Gastrocnemius medialis (tissue), 4 donors: ENCODE measurements around the gene BANK1. TPM values are rescaled to one million over a fixed set of nuclear protein-coding genes. Genes with fewer than 3 reads are reported as not detected.

ENCODE experiments used
- ATAC-seq, 2 donors: fragments of 150-250 bp; one replicate each; pipeline ENCODE4 v1.9.1; 2016
- DNase-seq, 2 donors: peaks; one replicate each; pipeline ENCODE4 v3.0.0-alpha.2; 2019
- H3K27ac ChIP-seq, 4 donors: fragments of 200-600 bp; sonication (generic); 1 replicate in 1 of 4; 2 replicates in 3 of 4; pipeline ENCODE4 v1.5.1; 2016 to 2018; ENCODE audit warnings: mild to moderate bottlenecking in 2 of 4, moderate library complexity in 1 of 4
- H3K27me3 ChIP-seq, 3 donors: fragments of 200-600 bp; sonication (generic) in 2 of 3; 1 replicate in 1 of 3; 2 replicates in 2 of 3; pipeline versions ENCODE4 v1.5.1 to v1.6.0; 2016 to 2019; ENCODE audit warnings: mild to moderate bottlenecking in 1 of 3, moderate library complexity in 1 of 3
- H3K36me3 ChIP-seq, 2 donors: fragments of 200-600 bp; sonication (generic) in 1 of 2; one replicate each; pipeline ENCODE4 v1.5.1; 2017 to 2018
- H3K4me1 ChIP-seq, 2 donors: fragments of 200-600 bp; sonication (generic) in 1 of 2; one replicate each; pipeline ENCODE4 v1.5.1; 2016 to 2017; ENCODE audit warnings: mild to moderate bottlenecking in 2 of 2
- H3K4me3 ChIP-seq, 4 donors: fragments of 200-600 bp; sonication (generic) in 3 of 4; 1 replicate in 1 of 4; 2 replicates in 3 of 4; pipeline ENCODE4 v1.5.1; 2016 to 2019; ENCODE audit warnings: mild to moderate bottlenecking in 2 of 4
- H3K9me3 ChIP-seq, 3 donors: fragments of 200-600 bp; sonication (generic) in 2 of 3; 1 replicate in 1 of 3; 2 replicates in 2 of 3; pipeline ENCODE4 v1.5.1; 2016 to 2019
- POLR2A ChIP-seq, 2 donors: fragments of 450-650 bp; IDR thresholded peaks; one replicate each; pipeline ENCODE4 v1.6.1; 2017; ENCODE audit warnings: antibody characterized with exemption in 2 of 2, mild to moderate bottlenecking in 2 of 2, moderate library complexity in 2 of 2
- in situ Hi-C, 4 donors: fragments of 200-750 bp; cut with MboI; loops; one replicate each; pipeline versions ENCODE4 v1.15.0 to v1.8.0; 2017; ENCODE audit warnings: low sequenced_read_pairs in 4 of 4
- intact Hi-C: fragments of 100-400 bp; cut with DNase I; formaldehyde crosslinking; loops from one replicate; pipeline ENCODE4 v1.15.1; 2023; ENCODE audit warnings: low total_unique reads
- total RNA-seq, 4 donors: library from RNA; depleted of rRNA; stranded (reverse); fragments of >200 nt; gene quantifications; one replicate each; pipeline versions ENCODE4 v1.1.0 to v1.2.3, GENCODE V29; 2016
- TF ChIP-seq, protein P1 (sequence below), 5 experiments: fragments of 450-650 bp in 3 of 5; fragments of 200-600 bp in 2 of 5; sonication (generic) in 2 of 5; IDR thresholded peaks in 4 of 5; conservative IDR thresholded peaks in 1 of 5; 1 replicate in 4 of 5; 2 replicates in 1 of 5; pipeline ENCODE4 v1.5.1; 2016 to 2019; ENCODE audit warnings: antibody characterized with exemption in 5 of 5, mild to moderate bottlenecking in 3 of 5, moderate library complexity in 3 of 5

BANK1 gene
- total RNA-seq, 4 donors from 2014 or later: 0.10 to 0.91 (median 0.26) TPM

DNA sequence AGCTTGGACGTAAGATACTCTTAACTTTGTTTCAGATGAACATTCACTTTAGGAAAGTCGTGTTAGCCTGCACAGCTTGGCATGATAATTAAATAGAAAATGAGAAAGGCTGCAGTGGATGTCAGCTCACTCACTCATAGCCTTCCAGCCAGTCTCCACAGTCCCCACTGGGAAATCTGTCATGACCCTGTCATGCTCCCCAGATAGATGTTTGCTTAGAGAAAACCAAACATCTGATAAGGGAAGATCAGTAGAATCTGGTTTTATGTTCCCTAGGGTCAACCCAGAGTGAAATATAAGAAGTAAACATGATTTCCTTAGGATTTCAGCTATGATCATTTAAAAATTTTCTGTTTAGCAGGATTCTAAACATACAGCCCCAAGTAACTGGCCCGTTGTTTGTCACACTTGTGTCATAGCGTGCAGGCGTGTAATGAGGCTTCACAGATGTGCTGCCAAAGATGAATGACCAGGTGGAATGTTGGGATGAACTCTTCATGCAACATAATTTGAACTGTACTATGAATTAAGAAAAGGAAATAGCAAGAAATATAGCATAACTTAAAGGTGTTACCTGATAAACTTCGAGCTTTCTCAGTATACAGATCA lies 180.1 kb downstream of the BANK1 start:
- in situ Hi-C loops: no loop called here
- ATAC-seq: no peak

DNA sequence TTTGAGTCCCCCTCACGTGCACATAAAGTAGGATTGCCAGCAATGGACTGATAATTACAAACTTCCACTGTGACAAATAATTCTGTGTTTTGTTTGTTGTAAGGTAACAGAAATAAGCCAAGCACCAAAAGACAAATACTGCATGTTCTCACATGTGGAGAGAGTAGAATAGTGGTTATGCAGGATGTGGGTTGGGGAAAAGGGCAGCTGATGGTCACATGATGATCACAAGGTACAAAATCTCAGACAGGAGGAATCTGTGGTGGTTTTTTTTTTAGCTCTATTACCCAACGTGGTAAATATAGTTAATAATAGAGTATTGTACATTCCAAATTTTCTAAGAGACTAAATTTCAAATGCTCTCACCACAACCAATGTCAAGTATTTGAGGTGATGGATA lies 182.3 kb downstream of the BANK1 start:
- TF ChIP-seq, protein P1, sequence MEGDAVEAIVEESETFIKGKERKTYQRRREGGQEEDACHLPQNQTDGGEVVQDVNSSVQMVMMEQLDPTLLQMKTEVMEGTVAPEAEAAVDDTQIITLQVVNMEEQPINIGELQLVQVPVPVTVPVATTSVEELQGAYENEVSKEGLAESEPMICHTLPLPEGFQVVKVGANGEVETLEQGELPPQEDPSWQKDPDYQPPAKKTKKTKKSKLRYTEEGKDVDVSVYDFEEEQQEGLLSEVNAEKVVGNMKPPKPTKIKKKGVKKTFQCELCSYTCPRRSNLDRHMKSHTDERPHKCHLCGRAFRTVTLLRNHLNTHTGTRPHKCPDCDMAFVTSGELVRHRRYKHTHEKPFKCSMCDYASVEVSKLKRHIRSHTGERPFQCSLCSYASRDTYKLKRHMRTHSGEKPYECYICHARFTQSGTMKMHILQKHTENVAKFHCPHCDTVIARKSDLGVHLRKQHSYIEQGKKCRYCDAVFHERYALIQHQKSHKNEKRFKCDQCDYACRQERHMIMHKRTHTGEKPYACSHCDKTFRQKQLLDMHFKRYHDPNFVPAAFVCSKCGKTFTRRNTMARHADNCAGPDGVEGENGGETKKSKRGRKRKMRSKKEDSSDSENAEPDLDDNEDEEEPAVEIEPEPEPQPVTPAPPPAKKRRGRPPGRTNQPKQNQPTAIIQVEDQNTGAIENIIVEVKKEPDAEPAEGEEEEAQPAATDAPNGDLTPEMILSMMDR (IDR thresholded peaks at IDR 0.05 in 4 of 5, conservative IDR thresholded peaks at IDR 0.05 in 1 of 5): no peak
- no peak for TF ChIP-seq POLR2A (IDR thresholded peaks at IDR 0.05)
- no peak for ATAC-seq

More for the DNA sequence above, 180.1 kb downstream of the BANK1 start:
- no peaks in the 10 kb centered on the region for H3K9me3 ChIP-seq
- H3K36me3 ChIP-seq: no peaks in the 10 kb centered on the region
- DNase-seq: no peak
- H3K27ac ChIP-seq: no peak overlapping the region
- TF ChIP-seq, protein P1 (IDR thresholded peaks at IDR 0.05 in 4 of 5, conservative IDR thresholded peaks at IDR 0.05 in 1 of 5): no peak
- no peak for TF ChIP-seq POLR2A (IDR thresholded peaks at IDR 0.05)
- intact Hi-C loops: no loop called here
- no peaks in the 10 kb centered on the region for H3K27me3 ChIP-seq
- H3K4me1 ChIP-seq: no peaks in the 10 kb centered on the region
- no peak overlapping the region for H3K4me3 ChIP-seq

DNA sequence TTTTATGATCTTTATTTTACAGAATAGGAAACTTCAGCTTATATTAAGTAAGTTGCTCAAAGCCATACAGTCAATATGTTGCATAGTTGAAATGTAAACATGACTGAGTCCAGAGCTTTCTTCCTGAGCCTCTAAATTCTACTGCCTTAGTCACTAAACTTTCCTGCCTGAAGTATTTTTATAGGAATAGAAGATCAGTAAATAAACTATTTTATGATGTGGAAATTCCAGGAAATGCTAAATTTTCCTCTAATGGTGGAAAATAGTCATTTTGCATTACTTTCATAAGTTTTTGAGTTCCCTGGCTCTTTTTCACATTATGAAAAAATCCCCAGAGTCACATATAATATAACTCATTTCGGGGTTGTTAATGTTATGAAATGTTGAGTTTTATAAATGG lies 182.8 kb downstream of the BANK1 start:
- H3K27ac ChIP-seq: no peak overlapping the region
- no peaks in the 10 kb centered on the region for H3K36me3 ChIP-seq
- no peak overlapping the region for H3K4me3 ChIP-seq
- no peak for DNase-seq
- no peaks in the 10 kb centered on the region for H3K4me1 ChIP-seq
- TF ChIP-seq POLR2A (IDR thresholded peaks at IDR 0.05): no peak
- TF ChIP-seq, protein P1 (IDR thresholded peaks at IDR 0.05 in 4 of 5, conservative IDR thresholded peaks at IDR 0.05 in 1 of 5): no peak
- intact Hi-C loops (no loop called here), in situ Hi-C loops (no loop called here)
- H3K27me3 ChIP-seq: no peaks in the 10 kb centered on the region
- no peaks in the 10 kb centered on the region for H3K9me3 ChIP-seq
- no peak for ATAC-seq

More for the DNA sequence above, 182.3 kb downstream of the BANK1 start:
- no peaks in the 10 kb centered on the region for H3K36me3 ChIP-seq
- H3K27ac ChIP-seq: no peak overlapping the region
- in situ Hi-C loops (no loop called here), intact Hi-C loops (no loop called here)
- H3K9me3 ChIP-seq: no peaks in the 10 kb centered on the region
- H3K4me3 ChIP-seq: no peak overlapping the region
- H3K4me1 ChIP-seq: no peaks in the 10 kb centered on the region
- no peak for DNase-seq
- no peaks in the 10 kb centered on the region for H3K27me3 ChIP-seq

DNA sequence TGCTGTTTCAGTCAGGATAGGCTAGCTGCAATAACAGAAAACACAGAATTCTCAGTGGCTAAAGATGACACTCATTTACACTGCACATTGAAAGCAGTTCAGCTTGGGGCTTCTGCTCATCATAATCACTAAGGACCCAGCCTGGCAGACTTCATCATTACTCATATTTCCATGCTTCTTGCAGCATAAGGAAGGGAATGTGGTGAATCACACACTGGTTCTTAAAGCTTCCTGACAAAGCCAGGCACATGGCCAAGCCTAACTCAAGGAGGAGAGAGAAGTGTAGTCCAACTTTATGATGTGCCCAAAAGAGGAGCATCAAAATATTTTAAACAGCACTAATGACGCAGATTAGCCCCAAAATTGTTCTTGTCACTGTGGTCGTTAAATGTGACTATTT lies 186.5 kb downstream of the BANK1 start:
- intact Hi-C loops (no loop called here), in situ Hi-C loops (no loop called here)
- no peak for DNase-seq
- Histone ChIP-seq H3K9me3 (no peaks in the 10 kb centered on the region), H3K4me3 (no peak overlapping the region), H3K36me3 (no peaks in the 10 kb centered on the region), H3K4me1 (no peaks in the 10 kb centered on the region), H3K27me3 (no peaks in the 10 kb centered on the region), H3K27ac (no peak overlapping the region)
- ATAC-seq: no peak
- TF ChIP-seq POLR2A (IDR thresholded peaks at IDR 0.05): no peak
- TF ChIP-seq, protein P1 (IDR thresholded peaks at IDR 0.05 in 4 of 5, conservative IDR thresholded peaks at IDR 0.05 in 1 of 5): no peak

DNA sequence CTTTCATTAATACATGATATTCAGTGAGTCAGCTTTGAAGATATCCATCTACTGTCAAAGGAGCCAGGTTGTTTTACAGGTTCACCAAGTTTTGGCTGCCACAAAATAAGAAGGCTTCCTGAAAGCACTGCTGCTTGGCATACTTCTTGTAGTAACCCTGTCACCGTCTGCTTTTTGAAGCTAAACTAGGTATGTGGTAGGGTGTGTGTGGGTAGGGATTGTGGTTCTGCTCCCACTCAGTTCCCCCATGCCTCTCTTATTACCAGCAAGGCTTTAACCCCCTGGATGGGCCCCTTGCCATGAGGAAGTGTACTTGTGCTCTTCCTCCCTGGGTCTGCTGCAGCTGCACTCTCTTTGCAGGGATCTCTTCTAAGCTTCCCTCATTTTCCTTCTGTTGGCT lies 191.2 kb downstream of the BANK1 start:
- H3K4me1 ChIP-seq: no peaks in the 10 kb centered on the region
- H3K9me3 ChIP-seq: no peaks in the 10 kb centered on the region
- H3K36me3 ChIP-seq: no peaks in the 10 kb centered on the region
- no peak overlapping the region for H3K27ac ChIP-seq
- H3K4me3 ChIP-seq: no peak overlapping the region
- intact Hi-C loops: no loop called here
- DNase-seq: no peak
- in situ Hi-C loops: no loop called here
- no peak for ATAC-seq
- no peak for TF ChIP-seq POLR2A (IDR thresholded peaks at IDR 0.05)
- TF ChIP-seq, protein P1 (IDR thresholded peaks at IDR 0.05 in 4 of 5, conservative IDR thresholded peaks at IDR 0.05 in 1 of 5): no peak
- no peaks in the 10 kb centered on the region for H3K27me3 ChIP-seq
